PC-9 (cell line): ENCODE measurements around the gene HIC1.

ENCODE experiments used
- EZH2 ChIP-seq: fragments of 200-600 bp; sonication (generic); IDR thresholded peaks from 2 replicates; pipeline ENCODE4 v1.8.0; 2017; ENCODE audit warnings: antibody characterized with exemption, low read depth
- TF ChIP-seq, protein P1 (sequence below): fragments of 200-600 bp; sonication (generic); conservative IDR thresholded peaks from 2 replicates; pipeline ENCODE4 v1.6.1; 2017; ENCODE audit warnings: mixed run types, antibody characterized with exemption, mild to moderate bottlenecking, moderate library complexity

DNA sequence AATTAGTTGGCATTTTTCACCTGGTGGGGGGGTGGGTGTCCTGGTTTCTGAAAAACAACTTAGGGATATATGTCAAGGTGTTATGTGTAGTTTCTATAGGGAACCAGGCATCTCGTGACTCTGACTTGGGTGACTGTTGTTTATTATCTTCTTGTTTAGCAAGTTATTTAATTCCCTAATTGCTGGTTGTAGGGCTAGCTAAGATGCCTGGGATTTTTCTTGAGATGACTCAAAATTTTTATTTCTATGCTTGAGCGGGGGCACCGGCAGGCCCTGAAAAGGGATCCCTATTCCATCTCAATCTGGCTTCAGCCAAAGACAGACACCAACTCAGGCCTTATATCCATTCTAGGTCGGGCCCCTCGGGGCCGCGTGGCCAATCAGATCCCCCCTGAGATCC, 21.8 kb upstream of the HIC1 start:
- TF ChIP-seq, protein P1, sequence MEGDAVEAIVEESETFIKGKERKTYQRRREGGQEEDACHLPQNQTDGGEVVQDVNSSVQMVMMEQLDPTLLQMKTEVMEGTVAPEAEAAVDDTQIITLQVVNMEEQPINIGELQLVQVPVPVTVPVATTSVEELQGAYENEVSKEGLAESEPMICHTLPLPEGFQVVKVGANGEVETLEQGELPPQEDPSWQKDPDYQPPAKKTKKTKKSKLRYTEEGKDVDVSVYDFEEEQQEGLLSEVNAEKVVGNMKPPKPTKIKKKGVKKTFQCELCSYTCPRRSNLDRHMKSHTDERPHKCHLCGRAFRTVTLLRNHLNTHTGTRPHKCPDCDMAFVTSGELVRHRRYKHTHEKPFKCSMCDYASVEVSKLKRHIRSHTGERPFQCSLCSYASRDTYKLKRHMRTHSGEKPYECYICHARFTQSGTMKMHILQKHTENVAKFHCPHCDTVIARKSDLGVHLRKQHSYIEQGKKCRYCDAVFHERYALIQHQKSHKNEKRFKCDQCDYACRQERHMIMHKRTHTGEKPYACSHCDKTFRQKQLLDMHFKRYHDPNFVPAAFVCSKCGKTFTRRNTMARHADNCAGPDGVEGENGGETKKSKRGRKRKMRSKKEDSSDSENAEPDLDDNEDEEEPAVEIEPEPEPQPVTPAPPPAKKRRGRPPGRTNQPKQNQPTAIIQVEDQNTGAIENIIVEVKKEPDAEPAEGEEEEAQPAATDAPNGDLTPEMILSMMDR, result no peak
- TF ChIP-seq EZH2, result no peak
